HG02610 (cell line): ENCODE measurements around the gene GSTK1.
A peak's percentile ranks its signal among the peaks of the same experiment; 100 is the strongest.
"Not testable (repeated sequence)": the region's sequence is repeated elsewhere in the genome, so short reads cannot be mapped to it uniquely, and the experiment has no call there.

Experiments
- ATAC-seq: cut with Tn5 transposase; IDR thresholded peaks from one replicate; pipeline ENCODE4 v1.9.1; 2021; ENCODE audit warnings: mild to moderate bottlenecking, moderate library complexity; ENCODE audit not compliant: unreplicated experiment

Gene GSTK1

GRCh38 chr7:143238289-143238980 is 24.8 kb upstream of the GSTK1 start:
- ATAC-seq: no peak

- no peak for ATAC-seq
These were observed 23.4 kb upstream of the GSTK1 start for GRCh38 chr7:143239813-143240212.

DNA sequence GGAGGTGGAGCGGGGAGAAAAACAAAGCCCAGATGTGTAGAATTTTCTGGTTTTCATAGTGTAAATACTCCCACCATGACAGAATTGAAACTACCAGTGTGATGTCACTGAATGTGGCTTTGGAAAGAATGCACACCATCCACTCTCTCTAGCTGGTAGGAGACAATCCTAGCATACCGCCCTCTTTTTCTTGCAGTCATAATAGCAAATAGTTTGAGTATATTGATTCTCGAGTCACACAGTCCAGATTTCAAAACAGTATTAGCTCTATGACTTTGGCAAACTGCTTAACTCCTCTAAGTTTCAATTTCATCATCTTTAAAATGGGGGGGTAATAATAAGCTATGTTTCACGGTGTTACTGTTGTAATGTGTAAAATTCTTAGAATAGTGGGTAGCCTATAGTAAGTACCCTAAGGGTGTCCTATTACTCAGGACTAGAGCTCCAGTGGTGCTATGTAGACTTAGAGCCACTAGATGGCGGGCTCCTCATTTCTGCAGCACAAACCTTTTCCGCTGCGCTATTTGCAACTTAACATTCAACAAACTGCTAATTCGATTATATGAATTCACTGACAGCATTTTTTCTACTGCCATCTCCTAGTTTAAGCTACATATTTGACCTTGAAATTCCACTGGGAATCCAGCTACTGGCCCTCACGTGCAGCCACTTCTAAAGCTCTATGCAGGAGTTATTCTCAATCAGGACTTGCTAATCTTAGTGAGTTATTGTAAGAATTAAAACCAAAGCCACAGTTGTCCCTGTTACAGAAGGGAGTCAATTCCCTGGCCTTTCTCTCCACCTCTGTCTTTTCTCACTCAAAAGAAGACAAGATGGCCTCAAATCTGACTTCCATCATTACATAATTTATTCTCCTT is 22.7 kb upstream of the GSTK1 start:
- ATAC-seq: peak; percentile 91

- ATAC-seq: no peak
These were observed 20.9 kb upstream of the GSTK1 start for GRCh38 chr7:143242306-143242705.

DNA sequence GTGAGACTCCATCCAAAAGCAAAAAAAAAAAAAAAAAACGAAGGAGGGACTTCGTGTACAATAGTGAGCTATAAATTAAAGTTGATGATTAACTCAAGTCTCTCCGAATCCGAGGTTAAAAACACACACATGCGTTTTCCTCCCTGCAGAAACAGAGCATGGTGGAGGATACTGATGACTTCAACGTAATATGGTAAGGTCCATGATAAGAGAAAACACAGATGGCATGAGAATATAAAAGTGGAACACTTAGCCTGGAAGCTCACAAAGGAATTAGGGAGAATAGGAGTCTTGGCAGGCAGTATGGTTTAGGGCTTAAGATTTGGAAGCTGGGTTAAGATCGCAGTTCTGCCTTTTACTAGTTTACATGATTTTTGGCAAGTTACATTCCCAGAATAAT is 20.1 kb upstream of the GSTK1 start:
- ATAC-seq: no peak

DNA sequence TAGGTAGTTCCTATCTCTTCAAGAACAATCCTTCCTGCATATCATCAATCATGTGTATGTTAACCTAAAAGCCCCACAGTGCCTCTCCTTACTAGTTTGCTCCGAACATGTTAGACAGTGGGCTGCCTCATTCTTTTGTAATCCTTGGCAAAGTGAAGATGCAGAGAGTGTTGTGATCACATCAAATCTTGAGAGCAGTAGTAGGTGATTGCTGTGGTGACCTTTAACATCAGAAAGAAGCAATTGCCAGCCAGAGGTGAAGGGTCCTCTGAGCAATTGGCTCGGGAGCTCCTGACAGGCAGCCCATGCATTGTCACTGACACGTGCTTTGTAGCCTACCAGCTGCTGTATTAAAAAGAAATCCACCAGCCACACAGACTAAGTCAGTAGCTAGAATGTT is 19.6 kb upstream of the GSTK1 start:
- ATAC-seq: no peak

GRCh38 chr7:143244321-143244720 is 18.9 kb upstream of the GSTK1 start:
- ATAC-seq: no peak

- no peak for ATAC-seq
These were observed 18.1 kb upstream of the GSTK1 start for GRCh38 chr7:143245123-143245522.

GRCh38 chr7:143247372-143247771 is 15.9 kb upstream of the GSTK1 start:
- no peak for ATAC-seq

GRCh38 chr7:143248761-143249354 is 14.4 kb upstream of the GSTK1 start:
- ATAC-seq: no peak

DNA sequence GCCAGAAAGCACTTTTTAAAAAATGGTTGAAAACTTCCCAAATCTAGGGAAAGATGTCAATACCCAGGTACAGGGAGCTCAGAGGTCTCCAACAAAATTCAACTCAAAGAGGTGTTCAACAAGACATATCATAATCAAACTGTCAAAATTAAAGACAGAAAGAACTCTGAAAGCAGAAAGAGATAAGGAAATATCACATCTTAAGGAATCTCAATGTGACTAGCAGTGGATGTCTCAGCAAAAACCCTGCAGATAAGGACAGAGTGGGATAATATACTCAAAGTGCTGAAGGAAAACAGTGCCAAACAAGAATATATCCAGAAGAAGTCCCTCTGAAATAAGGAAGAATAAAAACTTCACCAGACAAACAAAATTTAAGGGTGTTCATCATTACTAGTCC is 13.0 kb upstream of the GSTK1 start:
- ATAC-seq: no peak

- no peak for ATAC-seq
These were observed 12.4 kb upstream of the GSTK1 start for GRCh38 chr7:143250822-143251221.

DNA sequence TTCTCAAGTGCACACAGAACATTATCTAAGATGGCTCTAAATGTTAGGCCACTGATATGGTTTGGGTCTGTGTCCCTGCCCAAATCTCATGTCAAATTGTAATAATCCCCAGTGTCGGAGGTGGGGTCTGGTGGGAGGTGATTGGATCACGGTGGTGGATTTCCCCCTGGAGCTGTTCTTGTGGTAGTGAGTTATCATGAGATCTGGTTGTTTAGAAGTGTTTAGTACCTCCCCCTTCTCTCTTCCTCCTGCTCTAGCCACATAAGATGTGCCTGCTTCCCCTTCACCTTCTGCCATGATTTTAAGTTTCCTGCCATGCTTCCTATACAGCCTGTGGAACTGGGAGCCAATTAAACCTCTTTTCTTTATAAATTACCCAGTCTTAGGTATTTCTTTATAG is 11.2 kb upstream of the GSTK1 start:
- ATAC-seq: no peak

GRCh38 chr7:143255564-143255963 is 7.7 kb upstream of the GSTK1 start:
- ATAC-seq: no peak

DNA sequence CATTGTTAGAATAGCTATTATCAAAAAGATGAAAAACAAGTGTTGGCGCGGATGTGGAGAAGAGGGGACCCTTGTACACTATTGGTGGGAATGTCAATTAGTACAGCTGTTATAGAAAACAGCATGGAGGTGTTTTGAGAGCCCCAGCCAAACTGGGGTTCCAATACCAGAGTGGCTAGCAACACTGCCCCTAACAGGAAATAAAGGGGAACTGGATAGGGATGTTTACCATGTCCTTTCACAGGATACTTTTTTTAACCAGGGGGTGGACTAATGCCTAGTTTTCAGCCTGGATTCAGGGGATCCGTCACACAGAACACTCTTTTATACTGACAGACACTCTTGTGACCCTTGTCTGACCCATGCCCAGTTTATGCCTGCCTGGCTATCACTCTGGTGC is 6.9 kb upstream of the GSTK1 start:
- ATAC-seq: no peak

- ATAC-seq: peak; percentile 74
These were observed 6.3 kb upstream of the GSTK1 start for GRCh38 chr7:143256932-143257331.

DNA sequence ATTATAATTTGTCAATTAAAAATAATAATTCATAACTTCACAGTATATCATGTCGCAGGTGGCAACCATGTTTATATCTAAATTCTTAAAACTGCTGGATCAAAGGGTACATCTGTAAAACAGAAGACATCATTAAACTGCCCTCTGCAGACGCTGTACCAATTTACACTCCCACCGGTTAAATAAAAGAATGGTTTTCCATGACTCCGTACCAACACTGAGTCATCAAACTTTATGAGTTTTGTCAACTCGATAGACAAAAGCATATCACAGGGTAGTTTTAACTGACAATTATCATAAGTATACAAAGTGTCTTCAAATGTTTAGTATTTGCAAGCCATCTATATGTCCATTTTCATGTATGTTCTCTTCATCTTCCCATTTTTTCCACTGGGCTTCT is 5.7 kb upstream of the GSTK1 start:
- no peak for ATAC-seq

- no peak for ATAC-seq
These were observed 4.4 kb upstream of the GSTK1 start for GRCh38 chr7:143258831-143259230.

- no peak for ATAC-seq
These were observed 3.5 kb upstream of the GSTK1 start for GRCh38 chr7:143259765-143260164.

GRCh38 chr7:143261901-143262300 is 1.3 kb upstream of the GSTK1 start:
- ATAC-seq: no peak

DNA sequence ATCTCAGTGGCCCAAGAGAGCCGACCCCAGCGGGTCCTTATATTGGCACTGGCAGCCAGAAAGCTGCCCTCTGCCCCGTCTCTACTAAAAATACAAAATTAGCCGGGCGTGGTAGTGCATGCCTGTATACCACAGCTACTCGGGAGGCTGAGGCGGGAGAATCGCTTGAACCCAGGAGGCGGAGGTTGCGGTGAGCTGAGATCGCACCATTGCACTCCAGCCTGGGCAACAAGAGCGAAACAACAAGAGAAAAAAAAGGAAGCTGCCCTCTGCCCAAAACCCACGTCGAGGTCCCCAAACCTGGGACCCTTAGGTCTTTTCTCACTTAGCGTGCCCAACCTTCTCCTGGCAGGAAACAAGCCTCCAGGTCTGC is 941 bp downstream of the GSTK1 start:
- ATAC-seq: not testable (repeated sequence)
